PFSK-1 (cell line): ENCODE results near the gene CEACAM3.

Experiments
- POLR2AphosphoS5 ChIP-seq: IDR thresholded peaks from 2 replicates; pipeline ENCODE4 v1.6.1; 2012; ENCODE audit warnings: low read depth, mild to moderate bottlenecking, control low read depth, low read length, moderate library complexity
- SIN3A ChIP-seq: IDR thresholded peaks from 2 replicates; pipeline ENCODE4 v1.6.1; 2012; ENCODE audit warnings: mild to moderate bottlenecking, low read length, moderate library complexity, borderline replicate concordance; ENCODE audit not compliant: insufficient read depth
- TAF1 ChIP-seq: IDR thresholded peaks from 2 replicates; pipeline ENCODE4 v1.6.1; 2012; ENCODE audit warnings: low read length, control low read depth, borderline replicate concordance; ENCODE audit not compliant: insufficient read depth

DNA sequence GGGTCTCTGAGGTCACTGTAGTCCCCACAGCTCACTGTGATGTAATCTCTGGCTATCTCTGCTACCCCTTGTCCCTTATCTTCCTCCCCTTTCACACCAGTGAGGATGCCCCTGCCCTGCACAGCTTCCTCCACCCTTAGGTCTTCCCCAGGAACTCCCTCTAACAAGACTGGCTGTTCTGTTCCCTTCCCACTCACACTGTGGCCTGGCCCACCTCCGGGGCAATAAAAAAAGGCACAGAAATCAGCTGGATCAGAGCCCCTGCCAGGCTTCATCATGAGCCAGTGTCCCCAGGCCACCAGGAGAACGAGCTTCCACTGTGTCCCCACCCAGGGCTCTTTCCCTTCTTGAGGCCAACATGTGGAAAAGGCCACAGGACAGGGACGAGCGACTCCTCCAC, 4.6 kb downstream of the CEACAM3 start:
- no peak for TF ChIP-seq POLR2AphosphoS5
- no peak for TF ChIP-seq TAF1
- no peak for TF ChIP-seq SIN3A
